VCaP (cell line): Measurements from ENCODE around the gene CASZ1.
A peak's percentile ranks its signal among the peaks of the same experiment; 100 is the strongest.

Experiments used
- H3K27ac ChIP-seq: fragments of 450-650 bp; 2 replicates; pipeline ENCODE4 v1.5.1; 2017
- TF ChIP-seq, protein P1 (sequence below): fragments of 450-650 bp; conservative IDR thresholded peaks from 2 replicates; pipeline ENCODE4 v1.5.1; 2017; ENCODE audit warnings: mild to moderate bottlenecking, moderate library complexity

CASZ1 gene

DNA sequence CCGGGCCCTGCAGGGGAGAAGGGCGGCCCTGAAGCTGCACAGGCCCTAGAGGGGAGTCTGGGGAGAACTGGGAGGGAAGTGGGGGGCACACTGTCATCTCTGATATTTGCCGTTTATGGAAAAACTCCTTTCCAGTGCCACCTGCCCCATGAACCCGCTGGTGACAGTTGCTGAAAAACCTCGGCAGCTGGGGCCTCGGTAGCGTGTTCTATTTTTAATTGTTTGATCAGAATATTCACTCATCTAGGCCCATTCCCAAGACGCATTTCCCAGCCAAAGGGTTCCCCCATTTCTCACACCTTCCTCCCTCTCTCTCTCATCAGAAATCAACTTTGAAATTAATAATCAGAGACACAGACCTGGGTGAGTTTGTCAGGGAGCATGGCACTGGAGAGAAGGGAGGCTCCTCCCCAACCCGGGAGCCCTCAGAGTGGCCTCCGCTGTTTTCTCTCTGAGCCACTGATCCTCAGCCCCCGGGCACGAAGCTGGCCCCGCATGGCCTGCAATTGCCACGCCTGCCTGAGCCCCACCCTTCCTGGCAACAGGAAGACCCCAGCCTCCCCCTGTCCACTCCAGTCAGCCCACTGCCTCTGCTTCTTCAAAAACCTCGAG, 111.1 kb downstream of the CASZ1 start:
- TF ChIP-seq, protein P1, sequence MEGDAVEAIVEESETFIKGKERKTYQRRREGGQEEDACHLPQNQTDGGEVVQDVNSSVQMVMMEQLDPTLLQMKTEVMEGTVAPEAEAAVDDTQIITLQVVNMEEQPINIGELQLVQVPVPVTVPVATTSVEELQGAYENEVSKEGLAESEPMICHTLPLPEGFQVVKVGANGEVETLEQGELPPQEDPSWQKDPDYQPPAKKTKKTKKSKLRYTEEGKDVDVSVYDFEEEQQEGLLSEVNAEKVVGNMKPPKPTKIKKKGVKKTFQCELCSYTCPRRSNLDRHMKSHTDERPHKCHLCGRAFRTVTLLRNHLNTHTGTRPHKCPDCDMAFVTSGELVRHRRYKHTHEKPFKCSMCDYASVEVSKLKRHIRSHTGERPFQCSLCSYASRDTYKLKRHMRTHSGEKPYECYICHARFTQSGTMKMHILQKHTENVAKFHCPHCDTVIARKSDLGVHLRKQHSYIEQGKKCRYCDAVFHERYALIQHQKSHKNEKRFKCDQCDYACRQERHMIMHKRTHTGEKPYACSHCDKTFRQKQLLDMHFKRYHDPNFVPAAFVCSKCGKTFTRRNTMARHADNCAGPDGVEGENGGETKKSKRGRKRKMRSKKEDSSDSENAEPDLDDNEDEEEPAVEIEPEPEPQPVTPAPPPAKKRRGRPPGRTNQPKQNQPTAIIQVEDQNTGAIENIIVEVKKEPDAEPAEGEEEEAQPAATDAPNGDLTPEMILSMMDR = no peak
- H3K27ac ChIP-seq = peak overlapping the region; percentile 98

GRCh38 chr1:10684221-10684620, 112.2 kb downstream of the CASZ1 start:
- TF ChIP-seq, protein P1 = no peak
- peak overlapping the region; percentile 98; the same call in 1 of the 2 replicates for H3K27ac ChIP-seq

- TF ChIP-seq, protein P1 = no peak
- H3K27ac ChIP-seq = peak overlapping the region; percentile 98
Observed at GRCh38 chr1:10682449-10683309, 113.8 kb downstream of the CASZ1 start.

GRCh38 chr1:10682108-10682445, 114.4 kb downstream of the CASZ1 start:
- H3K27ac ChIP-seq = peak overlapping the region; percentile 98
- TF ChIP-seq, protein P1 = no peak

DNA sequence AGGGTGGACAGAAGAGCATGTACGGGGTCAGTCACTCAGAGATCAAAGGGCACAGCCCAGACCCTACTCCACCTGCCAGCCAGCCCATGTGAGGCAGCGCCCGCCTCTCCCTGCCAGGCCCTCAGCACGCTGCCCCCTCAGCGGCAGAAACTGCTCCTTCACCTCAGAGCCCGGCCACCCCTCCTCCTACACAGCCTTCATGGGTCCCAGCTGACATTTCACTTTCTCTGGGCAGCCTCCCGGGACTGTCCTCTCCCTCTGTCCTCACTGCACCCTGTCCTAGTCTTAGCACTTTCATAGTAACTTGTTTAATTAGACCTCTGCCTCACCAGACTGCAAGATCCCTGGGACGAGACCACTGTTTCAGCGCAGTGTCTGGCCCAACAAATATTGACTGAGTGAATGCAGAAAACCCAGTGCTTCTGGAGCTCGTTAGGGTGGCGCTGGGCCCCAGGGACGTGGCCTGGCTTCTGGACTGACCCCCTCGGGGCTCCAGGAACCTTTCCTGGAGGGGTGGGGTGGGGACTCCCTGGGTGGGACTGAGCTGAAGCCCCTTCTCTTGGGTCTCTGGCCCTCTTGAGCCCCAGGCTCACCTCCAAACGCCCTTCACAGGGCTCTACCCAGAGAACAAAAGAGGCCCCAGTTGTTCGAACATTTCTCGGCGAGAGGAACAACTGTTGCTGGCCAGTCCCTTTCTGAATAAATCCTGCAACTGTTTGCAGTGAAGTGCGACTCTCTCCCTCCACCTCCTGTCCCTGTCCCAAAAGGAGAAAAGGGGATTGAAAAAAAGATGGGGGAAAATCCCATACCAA, 114.9 kb downstream of the CASZ1 start:
- TF ChIP-seq, protein P1 = no peak
- peak overlapping the region; percentile 98 for H3K27ac ChIP-seq

- TF ChIP-seq, protein P1 = no peak
- H3K27ac ChIP-seq = peak overlapping the region; percentile 98
Observed at GRCh38 chr1:10680487-10680886, 116.0 kb downstream of the CASZ1 start.
